ENCODE data around the gene GRAMD1B.

GRAMD1B gene

DNA sequence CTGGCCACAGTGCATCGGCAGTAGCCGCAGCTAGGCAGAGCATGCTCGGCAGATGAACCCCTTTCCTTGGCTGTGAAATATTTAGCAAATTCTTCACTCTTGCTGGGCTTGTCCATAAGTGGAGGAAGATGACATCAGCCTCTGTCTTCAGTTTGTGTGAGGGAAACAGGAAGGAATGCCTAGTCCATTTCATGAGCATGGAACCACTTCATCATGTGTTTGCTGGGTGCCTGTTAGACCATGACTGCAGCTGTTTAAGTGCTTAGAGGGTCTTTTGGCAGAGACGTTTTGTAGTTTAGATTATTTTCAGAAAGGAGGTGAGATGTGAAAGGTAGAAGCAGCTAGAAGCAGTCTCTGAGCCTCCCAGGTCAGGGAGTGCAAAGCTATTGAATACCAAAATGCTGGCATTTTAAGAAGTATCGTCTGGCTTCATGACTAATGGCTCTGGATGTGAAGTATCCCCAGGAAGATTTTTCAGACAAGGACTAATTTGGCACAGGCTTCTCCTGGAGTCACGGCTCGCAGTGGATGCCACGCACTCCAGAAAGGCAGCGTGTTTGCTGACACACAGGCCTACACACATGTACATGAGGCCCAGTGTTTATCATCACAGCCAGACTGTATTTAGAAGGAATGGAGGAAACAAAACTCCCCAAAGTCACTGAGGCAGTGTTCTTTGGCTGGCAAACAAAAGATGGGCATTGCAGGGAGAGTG lies 43.1 kb upstream of the GRAMD1B start:
- TF ChIP-seq, protein P1, sequence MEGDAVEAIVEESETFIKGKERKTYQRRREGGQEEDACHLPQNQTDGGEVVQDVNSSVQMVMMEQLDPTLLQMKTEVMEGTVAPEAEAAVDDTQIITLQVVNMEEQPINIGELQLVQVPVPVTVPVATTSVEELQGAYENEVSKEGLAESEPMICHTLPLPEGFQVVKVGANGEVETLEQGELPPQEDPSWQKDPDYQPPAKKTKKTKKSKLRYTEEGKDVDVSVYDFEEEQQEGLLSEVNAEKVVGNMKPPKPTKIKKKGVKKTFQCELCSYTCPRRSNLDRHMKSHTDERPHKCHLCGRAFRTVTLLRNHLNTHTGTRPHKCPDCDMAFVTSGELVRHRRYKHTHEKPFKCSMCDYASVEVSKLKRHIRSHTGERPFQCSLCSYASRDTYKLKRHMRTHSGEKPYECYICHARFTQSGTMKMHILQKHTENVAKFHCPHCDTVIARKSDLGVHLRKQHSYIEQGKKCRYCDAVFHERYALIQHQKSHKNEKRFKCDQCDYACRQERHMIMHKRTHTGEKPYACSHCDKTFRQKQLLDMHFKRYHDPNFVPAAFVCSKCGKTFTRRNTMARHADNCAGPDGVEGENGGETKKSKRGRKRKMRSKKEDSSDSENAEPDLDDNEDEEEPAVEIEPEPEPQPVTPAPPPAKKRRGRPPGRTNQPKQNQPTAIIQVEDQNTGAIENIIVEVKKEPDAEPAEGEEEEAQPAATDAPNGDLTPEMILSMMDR (IDR thresholded peaks at IDR 0.05; ENCODE audit: insufficient read depth, low read length, poor library complexity, severe bottlenecking) = no peak
- Histone ChIP-seq H3K4me3 (replicated peaks; ENCODE audit: low read depth, low read length) (no peak overlapping the region), H3K27me3 (replicated peaks; ENCODE audit: control insufficient read depth, insufficient read depth, low read length) (no peaks in the 10 kb centered on the region), H3K36me3 (ENCODE audit: control insufficient read depth, insufficient read depth, low read length) (no peaks in the 10 kb centered on the region)
- DNase-seq (ENCODE audit: extremely low read depth, insufficient read length) = no peak

DNA sequence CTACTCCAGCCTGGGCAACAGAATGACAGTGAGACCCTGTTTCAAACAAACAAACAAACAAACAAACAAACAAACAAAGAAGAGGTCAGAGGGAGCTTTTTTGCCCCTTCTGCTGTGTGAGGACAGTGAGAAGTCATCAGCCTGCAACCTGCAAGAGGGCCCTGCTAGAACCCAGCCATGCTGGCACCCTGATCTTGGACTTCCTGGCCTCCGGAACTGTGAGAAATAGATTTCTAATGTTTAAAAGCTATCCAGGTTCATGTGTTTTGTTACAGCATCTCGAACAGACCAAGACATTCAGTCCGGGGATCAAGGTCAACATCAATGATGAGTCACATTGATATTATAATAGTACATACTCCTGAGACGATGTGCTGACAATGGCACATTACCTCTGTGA lies 41.4 kb upstream of the GRAMD1B start:
- H3K27me3 ChIP-seq (replicated peaks; ENCODE audit: control insufficient read depth, insufficient read depth, low read length) = no peaks in the 10 kb centered on the region
- TF ChIP-seq, protein P1 (IDR thresholded peaks at IDR 0.05; ENCODE audit: insufficient read depth, low read length, poor library complexity, severe bottlenecking) = no peak
- DNase-seq (ENCODE audit: extremely low read depth, insufficient read length) = no peak

DNA sequence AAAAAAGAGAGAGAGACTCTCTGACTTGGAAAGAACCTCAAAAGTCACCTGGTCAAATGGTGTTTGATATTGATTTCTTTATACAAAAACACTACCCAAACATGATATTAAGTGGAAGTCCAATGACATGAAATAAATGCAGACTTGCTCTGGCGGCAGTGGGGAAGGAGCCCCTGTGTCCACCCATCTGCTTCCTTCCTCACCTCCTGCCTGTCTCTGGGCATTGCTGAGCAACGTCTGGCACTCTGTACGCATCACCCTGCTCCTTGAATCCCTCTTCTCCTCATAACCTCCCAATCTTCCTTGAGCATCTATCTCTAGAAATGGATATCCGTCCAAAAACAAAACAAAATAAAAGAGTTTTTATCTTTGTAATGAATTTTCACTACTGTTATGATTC lies 39.9 kb upstream of the GRAMD1B start:
- Histone ChIP-seq H3K27me3 (replicated peaks; ENCODE audit: control insufficient read depth, insufficient read depth, low read length) (no peaks in the 10 kb centered on the region), H3K4me3 (replicated peaks; ENCODE audit: low read depth, low read length) (no peak overlapping the region), H3K36me3 (ENCODE audit: control insufficient read depth, insufficient read depth, low read length) (no peaks in the 10 kb centered on the region)
- TF ChIP-seq, protein P1 (IDR thresholded peaks at IDR 0.05; ENCODE audit: insufficient read depth, low read length, poor library complexity, severe bottlenecking) = no peak
- DNase-seq (ENCODE audit: extremely low read depth, insufficient read length) = no peak

More for the DNA sequence above, 41.4 kb upstream of the GRAMD1B start:
- Histone ChIP-seq H3K36me3 (ENCODE audit: control insufficient read depth, insufficient read depth, low read length) (no peaks in the 10 kb centered on the region), H3K4me3 (replicated peaks; ENCODE audit: low read depth, low read length) (no peak overlapping the region)

DNA sequence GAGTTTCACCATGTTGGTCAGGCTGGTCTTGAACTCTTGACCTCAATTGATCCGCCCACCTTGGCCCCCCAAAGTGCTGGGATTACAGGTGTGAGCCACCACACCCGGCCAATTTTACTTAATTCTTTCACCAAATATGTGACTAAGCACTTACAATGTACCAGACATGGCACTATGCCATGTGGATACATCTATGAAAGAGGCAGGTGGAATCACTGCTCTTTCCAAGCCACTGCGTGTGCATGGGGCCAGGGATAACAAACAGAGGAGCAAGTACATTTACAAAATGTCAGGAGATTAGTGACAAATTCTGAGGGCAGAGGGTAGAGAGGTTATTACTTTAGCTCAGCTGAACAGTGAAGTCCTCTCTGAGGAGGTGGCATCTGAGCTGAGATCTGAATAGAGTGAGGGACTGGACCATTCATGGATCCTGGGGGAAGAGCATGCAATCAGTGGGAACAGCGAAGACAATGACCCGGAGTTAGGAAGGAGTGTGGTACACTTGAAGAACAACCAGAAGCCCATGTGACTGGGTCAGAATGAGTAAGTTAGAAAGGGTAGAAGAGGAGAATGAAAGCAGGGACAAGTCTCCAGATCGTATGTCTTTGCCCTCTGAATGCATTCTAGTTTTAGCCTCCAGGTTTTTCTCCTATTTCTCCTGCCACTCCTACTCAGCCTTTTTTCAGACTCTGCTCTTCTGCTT lies 38.3 kb upstream of the GRAMD1B start:
- Histone ChIP-seq H3K27me3 (replicated peaks; ENCODE audit: control insufficient read depth, insufficient read depth, low read length) (no peaks in the 10 kb centered on the region), H3K36me3 (ENCODE audit: control insufficient read depth, insufficient read depth, low read length) (no peaks in the 10 kb centered on the region), H3K4me3 (replicated peaks; ENCODE audit: low read depth, low read length) (no peak overlapping the region)
- TF ChIP-seq, protein P1 (IDR thresholded peaks at IDR 0.05; ENCODE audit: insufficient read depth, low read length, poor library complexity, severe bottlenecking) = no peak
- DNase-seq (ENCODE audit: extremely low read depth, insufficient read length) = no peak

DNA sequence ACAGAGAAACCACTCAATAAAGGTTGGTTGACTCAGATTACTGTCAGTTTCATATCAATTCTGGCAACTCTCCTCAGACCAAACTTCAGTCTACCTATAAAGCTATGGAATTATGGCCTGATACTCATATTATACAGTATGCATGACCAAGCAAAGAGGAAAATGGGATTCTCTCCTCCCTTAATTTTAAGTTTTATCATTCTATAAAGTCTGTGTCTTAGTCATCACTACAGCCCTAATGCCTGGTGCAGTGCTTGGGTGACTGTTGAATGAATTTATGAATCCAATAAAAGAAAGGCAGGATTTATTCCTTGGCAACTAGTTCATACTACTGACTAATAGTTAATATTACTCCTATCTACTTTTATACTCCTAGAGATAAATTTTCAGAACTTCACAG lies 37.6 kb upstream of the GRAMD1B start:
- Histone ChIP-seq H3K4me3 (replicated peaks; ENCODE audit: low read depth, low read length) (no peak overlapping the region), H3K36me3 (ENCODE audit: control insufficient read depth, insufficient read depth, low read length) (no peaks in the 10 kb centered on the region), H3K27me3 (replicated peaks; ENCODE audit: control insufficient read depth, insufficient read depth, low read length) (no peaks in the 10 kb centered on the region)
- DNase-seq (ENCODE audit: extremely low read depth, insufficient read length) = no peak
- TF ChIP-seq, protein P1 (IDR thresholded peaks at IDR 0.05; ENCODE audit: insufficient read depth, low read length, poor library complexity, severe bottlenecking) = no peak

Measured in GM06990 (cell line).